ENCODE data around the gene NOC4L.

- TF ChIP-seq CTCF (conservative IDR thresholded peaks at IDR 0.05): no peak
- TF ChIP-seq ZFX (IDR thresholded peaks at IDR 0.05): no peak
Observed at GRCh38 chr12:132139912-132140311, 4.3 kb upstream of the NOC4L start.
